ENCODE measurements around the gene CD14. TPM values are rescaled to one million over a fixed set of nuclear protein-coding genes. Genes with fewer than 3 reads are reported as not detected.
"Not testable (repeated sequence)": the region's sequence is repeated elsewhere in the genome, so short reads cannot be mapped to it uniquely, and the experiment has no call there.

Gene CD14
- total RNA-seq, 1 experiment from 2014 or later = not detected

DNA sequence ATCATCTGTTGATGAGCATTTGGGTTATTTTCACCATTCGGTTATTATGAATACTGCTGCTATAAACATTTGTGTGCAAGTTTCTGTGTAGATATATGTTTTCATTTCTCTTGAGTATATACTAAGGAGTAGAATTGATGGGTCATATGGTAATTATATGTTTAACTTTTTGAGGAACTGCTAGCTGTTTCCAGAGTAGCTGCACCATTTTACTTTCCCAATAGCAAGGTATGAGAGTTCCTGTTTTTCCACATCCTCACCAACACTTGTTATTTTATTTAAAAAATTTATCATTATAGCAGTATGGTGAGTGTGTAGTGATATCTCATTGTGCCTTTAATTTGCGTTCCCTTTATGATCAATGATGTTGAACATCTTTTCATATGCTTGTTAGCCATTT lies 29.2 kb downstream of the CD14 start:
- H3F3A ChIP-seq (ENCODE audit: low read length, unreplicated experiment) = no peaks in the 10 kb centered on the region
- no peaks in the 10 kb centered on the region for H3K4me1 ChIP-seq (ENCODE audit: insufficient read depth, low read length)
- H3K79me2 ChIP-seq (ENCODE audit: low read length) = no peaks in the 10 kb centered on the region
- no peaks in the 10 kb centered on the region for H3K9me2 ChIP-seq (replicated peaks; ENCODE audit: low read length)
- H3K36me3 ChIP-seq (ENCODE audit: low read depth, low read length) = no peaks in the 10 kb centered on the region
- H3K27ac ChIP-seq (ENCODE audit: low read length) = no peak overlapping the region
- no peaks in the 10 kb centered on the region for H3K27me3 ChIP-seq (ENCODE audit: low read length)
- CTCF ChIA-PET = no interaction called here
- no peaks in the 10 kb centered on the region for H3K9me3 ChIP-seq (ENCODE audit: low read length)
- intact Hi-C loops (cut with micrococcal nuclease) = no loop called here
- no peak overlapping the region for H2AFZ ChIP-seq (ENCODE audit: low read length)
- no peak overlapping the region for H3K4me3 ChIP-seq (ENCODE audit: low read length)
- no peak overlapping the region for H3K9ac ChIP-seq (ENCODE audit: low read length)
- no TSS peak for BruUV-seq (replicated peaks)
- H4K20me1 ChIP-seq (ENCODE audit: low read length) = no peaks in the 10 kb centered on the region
- POLR2A ChIA-PET (ENCODE audit: unreplicated experiment) = no interaction called here
- H3K4me2 ChIP-seq (ENCODE audit: low read length) = no peak overlapping the region
- ATAC-seq (no peak), DNase-seq (no peak)
- TF ChIP-seq EZH2 (IDR thresholded peaks at IDR 0.05; ENCODE audit: low read length, unreplicated experiment) (no peak), CTCF (conservative IDR thresholded peaks at IDR 0.05; ENCODE audit: low read depth, low read length) (no peak), EZH2phosphoT487 (IDR thresholded peaks at IDR 0.05; ENCODE audit: borderline replicate concordance, low read length) (no peak)

DNA sequence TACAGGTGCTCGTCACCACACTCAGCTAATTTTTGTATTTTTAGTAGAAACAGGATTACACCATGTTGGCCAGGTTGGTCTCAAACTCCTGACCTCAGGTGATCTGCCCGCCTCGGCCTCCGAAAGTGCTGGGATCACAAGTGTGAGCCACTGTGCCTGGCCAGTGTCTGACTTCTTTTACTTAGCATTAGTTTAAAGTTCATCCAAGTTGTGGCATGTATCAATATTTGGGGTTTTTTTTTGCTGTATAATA lies 29.6 kb downstream of the CD14 start:
- ATAC-seq; H3K9me2 ChIP-seq (replicated peaks; ENCODE audit: low read length); H3K36me3 ChIP-seq (ENCODE audit: low read depth, low read length); H3K4me1 ChIP-seq (ENCODE audit: insufficient read depth, low read length); H4K20me1 ChIP-seq (ENCODE audit: low read length); DNase-seq; CTCF ChIA-PET; H3K27ac ChIP-seq (ENCODE audit: low read length); H3K9ac ChIP-seq (ENCODE audit: low read length); H3F3A ChIP-seq (ENCODE audit: low read length, unreplicated experiment); POLR2A ChIA-PET (ENCODE audit: unreplicated experiment); H2AFZ ChIP-seq (ENCODE audit: low read length); intact Hi-C loops (cut with micrococcal nuclease); H3K4me2 ChIP-seq (ENCODE audit: low read length); H3K4me3 ChIP-seq (ENCODE audit: low read length); H3K9me3 ChIP-seq (ENCODE audit: low read length); BruUV-seq (replicated peaks); H3K79me2 ChIP-seq (ENCODE audit: low read length); H3K27me3 ChIP-seq (ENCODE audit: low read length): not testable (repeated sequence)

- H3K4me3 ChIP-seq (ENCODE audit: low read length) = no peak overlapping the region
- intact Hi-C loops (cut with micrococcal nuclease) = no loop called here
- H3K9ac ChIP-seq (ENCODE audit: low read length) = no peak overlapping the region
- H3K9me3 ChIP-seq (ENCODE audit: low read length) = no peaks in the 10 kb centered on the region
- no peaks in the 10 kb centered on the region for H3F3A ChIP-seq (ENCODE audit: low read length, unreplicated experiment)
- no peaks in the 10 kb centered on the region for H4K20me1 ChIP-seq (ENCODE audit: low read length)
- no peak for ATAC-seq
- 0 out of 2 replicates have a peak overlapping the region, but pooled peaks have one; percentile 16 for H2AFZ ChIP-seq (ENCODE audit: low read length)
- H3K27ac ChIP-seq (ENCODE audit: low read length) = no peak overlapping the region
- H3K4me2 ChIP-seq (ENCODE audit: low read length) = no peak overlapping the region
- ChIA-PET CTCF (no interaction called here), POLR2A (ENCODE audit: unreplicated experiment) (no interaction called here)
- TF ChIP-seq EZH2phosphoT487 (IDR thresholded peaks at IDR 0.05; ENCODE audit: borderline replicate concordance, low read length) = no peak
- no peak for TF ChIP-seq EZH2 (IDR thresholded peaks at IDR 0.05; ENCODE audit: low read length, unreplicated experiment)
- no peak for TF ChIP-seq CTCF (conservative IDR thresholded peaks at IDR 0.05; ENCODE audit: low read depth, low read length)
- no peaks in the 10 kb centered on the region for H3K79me2 ChIP-seq (ENCODE audit: low read length)
- H3K36me3 ChIP-seq (ENCODE audit: low read depth, low read length) = no peaks in the 10 kb centered on the region
- H3K9me2 ChIP-seq (replicated peaks; ENCODE audit: low read length) = no peaks in the 10 kb centered on the region
- no peak for DNase-seq
- no TSS peak for BruUV-seq (replicated peaks)
- H3K27me3 ChIP-seq (ENCODE audit: low read length) = no peaks in the 10 kb centered on the region
- no peaks in the 10 kb centered on the region for H3K4me1 ChIP-seq (ENCODE audit: insufficient read depth, low read length)
Measured at GRCh38 chr5:140602147-140602546, 30.8 kb downstream of the CD14 start.
